Upper lobe of left lung (tissue), 4 donors: ENCODE results near the gene PITX1.

Source experiments
- CTCF ChIP-seq, 6 experiments: fragments of 450-650 bp in 4 of 6; fragments of 200-600 bp in 2 of 6; sonication (generic) in 2 of 6; IDR thresholded peaks; one replicate each; pipeline ENCODE4 v1.5.1; 2016 to 2019; ENCODE audit warnings: antibody characterized with exemption in 6 of 6
- EP300 ChIP-seq, 4 donors: sonication (generic); formaldehyde crosslinking; IDR thresholded peaks; one replicate each; pipeline ENCODE4 v1.5.1; 2017; ENCODE audit warnings: antibody characterized with exemption in 4 of 4, control low read depth in 2 of 4
- POLR2A ChIP-seq, 4 donors: fragments of 450-650 bp; IDR thresholded peaks; one replicate each; pipeline ENCODE4 v1.5.1; 2016 to 2017; ENCODE audit warnings: antibody characterized with exemption in 4 of 4, mild to moderate bottlenecking in 2 of 4
- POLR2AphosphoS5 ChIP-seq, 2 donors: sonication (generic); formaldehyde crosslinking; IDR thresholded peaks; one replicate each; pipeline ENCODE4 v1.5.1; 2017; ENCODE audit warnings: antibody characterized with exemption in 2 of 2

GRCh38 chr5:135031813-135032694, 2.0 kb downstream of the PITX1 start:
- TF ChIP-seq CTCF (IDR thresholded peaks at IDR 0.05) (no peak), EP300 (IDR thresholded peaks at IDR 0.05) (no peak), POLR2AphosphoS5 (IDR thresholded peaks at IDR 0.05) (no peak), POLR2A (IDR thresholded peaks at IDR 0.05) (no peak)
